GM18861 (cell line): ENCODE results near the gene BABAM1.
A peak's percentile ranks its signal among the peaks of the same experiment; 100 is the strongest.
"Not testable (repeated sequence)": the region's sequence is repeated elsewhere in the genome, so short reads cannot be mapped to it uniquely, and the experiment has no call there.

Experiments
- ATAC-seq: cut with Tn5 transposase; IDR thresholded peaks from one replicate; pipeline ENCODE4 v1.9.1; 2021; ENCODE audit not compliant: unreplicated experiment

The BABAM1 gene

GRCh38 chr19:17268754-17269153, 1.5 kb downstream of the BABAM1 start:
- ATAC-seq = no peak

GRCh38 chr19:17274892-17275291, 7.6 kb downstream of the BABAM1 start:
- not testable (repeated sequence) for ATAC-seq

GRCh38 chr19:17275441-17276175, 8.4 kb downstream of the BABAM1 start:
- ATAC-seq = no peak

GRCh38 chr19:17279436-17279835, 12.2 kb downstream of the BABAM1 start:
- no peak for ATAC-seq

- ATAC-seq = no peak
Measured at GRCh38 chr19:17281391-17282304, 14.4 kb downstream of the BABAM1 start, which contains the start of gene ANKLE1. Gene ANKLE1 (plus strand): TSS chr19:17281901. CDS start chr19:17281921, 20 bp downstream.

- ATAC-seq = peak; percentile 54
Measured at GRCh38 chr19:17282488-17283125, 15.4 kb downstream of the BABAM1 start.

GRCh38 chr19:17283504-17283996, 16.3 kb downstream of the BABAM1 start:
- no peak for ATAC-seq

- ATAC-seq = no peak
Measured at GRCh38 chr19:17285415-17286135, 18.3 kb downstream of the BABAM1 start.

- ATAC-seq = no peak
Measured at GRCh38 chr19:17286263-17286662, 19.0 kb downstream of the BABAM1 start.

- no peak for ATAC-seq
Measured at GRCh38 chr19:17286752-17287151, 19.5 kb downstream of the BABAM1 start.

GRCh38 chr19:17289489-17289888, 22.2 kb downstream of the BABAM1 start:
- ATAC-seq = no peak

- ATAC-seq = peak; percentile 61
Measured at GRCh38 chr19:17292301-17293074, 25.2 kb downstream of the BABAM1 start.

GRCh38 chr19:17293605-17294004, 26.4 kb downstream of the BABAM1 start:
- ATAC-seq = no peak

- no peak for ATAC-seq
Measured at GRCh38 chr19:17294051-17294891, 27.0 kb downstream of the BABAM1 start.

- ATAC-seq = not testable (repeated sequence)
Measured at GRCh38 chr19:17295551-17295950, 28.3 kb downstream of the BABAM1 start.

- ATAC-seq = no peak
Measured at GRCh38 chr19:17296273-17296672, 29.0 kb downstream of the BABAM1 start.

GRCh38 chr19:17296976-17297375, 29.7 kb downstream of the BABAM1 start:
- ATAC-seq = no peak

- no peak for ATAC-seq
Measured at GRCh38 chr19:17300992-17301619, 33.9 kb downstream of the BABAM1 start.
